ENCODE data around the gene ZNF853. TPM values are rescaled to one million over a fixed set of nuclear protein-coding genes. Genes with fewer than 3 reads are reported as not detected.

The ZNF853 gene
- total and polyA plus RNA-seq, 2 of the 8 experiments (the other 6 are each of a cell fraction or from before 2014, with no cell fraction given) = 4.3 to 5.7 TPM

- Histone ChIP-seq H3K4ac (replicated peaks; ENCODE audit: insufficient read length, low read depth, low read length) (no peak overlapping the region), H3K4me1 (replicated peaks in 1 of 4; ENCODE audit: control insufficient read depth in 3 of 4, insufficient read depth in 4 of 4, low read length in 3 of 4) (no peaks in the 10 kb centered on the region), H3K4me3 (ENCODE audit: extremely low read depth in 1 of 4, insufficient read depth in 2 of 4, low read depth in 3 of 4, low read length in 4 of 4) (no peak overlapping the region), H3K18ac (ENCODE audit: extremely low read depth, low read length) (no peak overlapping the region), H3K56ac (replicated peaks; ENCODE audit: insufficient read length, low read depth, low read length) (no peak overlapping the region), H2BK120ac (replicated peaks; ENCODE audit: low read depth, low read length) (no peak overlapping the region), H3K4me2 (ENCODE audit: insufficient read depth in 1 of 2, low read depth in 2 of 2, low read length in 2 of 2) (no peak overlapping the region), H4K91ac (replicated peaks; ENCODE audit: insufficient read length, low read length) (no peak overlapping the region), H2BK12ac (ENCODE audit: low read depth, low read length) (no peak overlapping the region), H4K5ac (ENCODE audit: insufficient read length, low read depth, low read length) (no peak overlapping the region), H3K27me3 (replicated peaks in 1 of 4; ENCODE audit: control insufficient read depth in 3 of 4, extremely low read depth in 1 of 4, insufficient read depth in 3 of 4, low read length in 3 of 4) (no peaks in the 10 kb centered on the region; a peak in 1 of 7 replicates), H3K9me3 (ENCODE audit: insufficient read depth in 2 of 2, low read depth in 1 of 2, low read length in 1 of 2) (no peaks in the 10 kb centered on the region), H3K27ac (ENCODE audit: low read depth, low read length) (no peak overlapping the region), H3K14ac (ENCODE audit: insufficient read length) (no peak overlapping the region), H2BK5ac (ENCODE audit: low read depth, low read length) (no peak overlapping the region), H3K23ac (ENCODE audit: insufficient read length) (no peak overlapping the region), H3K79me2 (ENCODE audit: control insufficient read depth in 1 of 2, insufficient read depth in 2 of 2, low read length in 2 of 2) (no peaks in the 10 kb centered on the region), H4K8ac (ENCODE audit: extremely low read depth, insufficient read depth, low read length) (no peak overlapping the region), H2AFZ (ENCODE audit: low read length) (no peak overlapping the region), H3K79me1 (ENCODE audit: low read depth, low read length) (no peaks in the 10 kb centered on the region), H2BK20ac (ENCODE audit: low read length) (no peak overlapping the region), H2AK5ac (ENCODE audit: low read depth, low read length) (no peak overlapping the region), H2BK15ac (ENCODE audit: low read length) (no peak overlapping the region), H3K9ac (replicated peaks in 1 of 4; ENCODE audit: extremely low read depth in 1 of 4, low read depth in 3 of 4, low read length in 3 of 4) (no peak overlapping the region), H3K23me2 (ENCODE audit: low read depth, low read length) (no peaks in the 10 kb centered on the region), H3K36me3 (ENCODE audit: control insufficient read depth in 2 of 4, insufficient read depth in 4 of 4, low read length in 3 of 4) (no peaks in the 10 kb centered on the region), H4K20me1 (replicated peaks in 1 of 2; ENCODE audit: control insufficient read depth in 1 of 2, insufficient read depth in 2 of 2, low read length in 2 of 2) (no peaks in the 10 kb centered on the region)
- FAIRE-seq (no peak), DNase-seq (ENCODE audit: low read depth in 1 of 2, low spot score in 2 of 2) (no peak)
- 85% methylated on average over 4 of the region's 4 CpGs; no CpG with 5 or more reads in 1 of the 2 experiments for WGBS, 2 experiments (ENCODE audit: extremely low coverage in 1 of 2, insufficient coverage in 1 of 2, insufficient read length in 1 of 2, insufficient replicate concordance in 2 of 2, low coverage in 1 of 2, low lambda C conversion rate in 2 of 2, missing lambda C conversion rate in 1 of 2)
- ChIA-PET CTCF (ENCODE audit: partially characterized antibody) (interaction anchor here (1.4 to 2.0 kb wide), 3 partner anchors 9 to 50 kb away, joined by 3 to 9 read pairs (median 5); no protein-coding TSS in a partner anchor), POLR2A (ENCODE audit: partially characterized antibody) (no interaction called here)
- TF ChIP-seq SUZ12 (IDR thresholded peaks at IDR 0.05; ENCODE audit: low read length) (no peak), RNF2 (IDR thresholded peaks at IDR 0.05; ENCODE audit: borderline replicate concordance, low read depth, low read length, missing control alignments, poor library complexity, severe bottlenecking) (no peak), RAD21 (IDR thresholded peaks at IDR 0.05 in 1 of 2, conservative IDR thresholded peaks at IDR 0.05 in 1 of 2; ENCODE audit: low read depth in 2 of 2, low read length in 2 of 2) (no peak), POLR2AphosphoS5 (IDR thresholded peaks at IDR 0.05; ENCODE audit: low read depth, low read length) (no peak), TAF7 (optimal IDR thresholded peaks at IDR 0.05; ENCODE audit: borderline replicate concordance, low read depth, low read length) (no peak), BACH1 (IDR thresholded peaks at IDR 0.05; ENCODE audit: low read length) (no peak), MAX (IDR thresholded peaks at IDR 0.05) (no peak), JUN (IDR thresholded peaks at IDR 0.05; ENCODE audit: low read depth, low read length) (no peak), HDAC6 (IDR thresholded peaks at IDR 0.05; ENCODE audit: low read depth, low read length) (no peak), ZNF274 (IDR thresholded peaks at IDR 0.05; ENCODE audit: borderline replicate concordance, extremely low read depth, low read length) (no peak), CBX8 (IDR thresholded peaks at IDR 0.05; ENCODE audit: borderline replicate concordance, low read depth, low read length) (no peak), RBBP5 (IDR thresholded peaks at IDR 0.05; ENCODE audit: borderline replicate concordance, low read depth, low read length) (no peak), KDM4A (IDR thresholded peaks at IDR 0.05; ENCODE audit: low read depth, low read length, severe bottlenecking) (no peak), TAF1 (IDR thresholded peaks at IDR 0.05; ENCODE audit: low read depth, low read length) (no peak)
These were observed 49.8 kb upstream of the ZNF853 start for GRCh38 chr7:6565655-6566054.
